Thyroid gland (tissue), 4 donors: ENCODE data around the gene KRTAP19-7.

Experiments used
- POLR2A ChIP-seq, 2 donors: fragments of 450-650 bp; IDR thresholded peaks; one replicate each; pipeline ENCODE4 v1.6.1; 2017; ENCODE audit warnings: antibody characterized with exemption in 2 of 2, mild to moderate bottlenecking in 2 of 2, moderate library complexity in 1 of 2
- TF ChIP-seq, protein P1 (sequence below), 6 experiments: fragments of 200-600 bp in 3 of 6; fragments of 450-650 bp in 3 of 6; sonication (generic) in 3 of 6; IDR thresholded peaks; one replicate each; pipeline ENCODE4 v1.5.1; 2016 to 2019; ENCODE audit warnings: antibody characterized with exemption in 6 of 6, mild to moderate bottlenecking in 2 of 6, inconsistent platforms in 1 of 6, moderate library complexity in 1 of 6

DNA sequence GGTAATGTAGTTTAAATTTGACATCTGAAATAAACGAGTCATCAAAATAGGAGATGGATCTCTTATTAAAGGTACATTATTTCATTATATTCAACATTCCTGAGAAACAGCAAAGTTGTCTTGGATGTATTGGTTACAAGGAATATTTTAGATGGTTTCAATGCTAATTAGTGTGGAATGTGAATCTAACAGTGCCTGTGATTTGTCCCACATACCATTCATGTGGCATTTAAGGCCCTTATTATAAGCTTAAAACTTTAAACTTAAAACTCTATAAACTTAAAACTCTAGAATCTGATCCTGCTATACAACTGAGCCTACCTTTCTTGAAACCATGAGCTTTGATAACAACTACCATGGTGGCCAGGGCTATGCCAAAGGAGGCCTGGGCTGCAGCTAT is 39.7 kb upstream of the KRTAP19-7 start, which contains the start of gene KRTAP22-1:
- TF ChIP-seq, protein P1, sequence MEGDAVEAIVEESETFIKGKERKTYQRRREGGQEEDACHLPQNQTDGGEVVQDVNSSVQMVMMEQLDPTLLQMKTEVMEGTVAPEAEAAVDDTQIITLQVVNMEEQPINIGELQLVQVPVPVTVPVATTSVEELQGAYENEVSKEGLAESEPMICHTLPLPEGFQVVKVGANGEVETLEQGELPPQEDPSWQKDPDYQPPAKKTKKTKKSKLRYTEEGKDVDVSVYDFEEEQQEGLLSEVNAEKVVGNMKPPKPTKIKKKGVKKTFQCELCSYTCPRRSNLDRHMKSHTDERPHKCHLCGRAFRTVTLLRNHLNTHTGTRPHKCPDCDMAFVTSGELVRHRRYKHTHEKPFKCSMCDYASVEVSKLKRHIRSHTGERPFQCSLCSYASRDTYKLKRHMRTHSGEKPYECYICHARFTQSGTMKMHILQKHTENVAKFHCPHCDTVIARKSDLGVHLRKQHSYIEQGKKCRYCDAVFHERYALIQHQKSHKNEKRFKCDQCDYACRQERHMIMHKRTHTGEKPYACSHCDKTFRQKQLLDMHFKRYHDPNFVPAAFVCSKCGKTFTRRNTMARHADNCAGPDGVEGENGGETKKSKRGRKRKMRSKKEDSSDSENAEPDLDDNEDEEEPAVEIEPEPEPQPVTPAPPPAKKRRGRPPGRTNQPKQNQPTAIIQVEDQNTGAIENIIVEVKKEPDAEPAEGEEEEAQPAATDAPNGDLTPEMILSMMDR (IDR thresholded peaks at IDR 0.05): no peak
- no peak for TF ChIP-seq POLR2A (IDR thresholded peaks at IDR 0.05)
